RPMI7951 (cell line): Measurements from ENCODE around the gene CBLL1. TPM values are rescaled to one million over a fixed set of nuclear protein-coding genes. Genes with fewer than 3 reads are reported as not detected.

ENCODE experiments used
- DNase-seq: peaks from one replicate; pipeline ENCODE4 v3.0.0-alpha.2; 2012; ENCODE audit warnings: low read depth
- total RNA-seq: library from RNA; depleted of rRNA; stranded (reverse); fragments of >200 nt; shearing (Covaris generic); gene quantifications from 2 replicates; pipeline ENCODE4 v1.2.3, GENCODE V29; 2014; rRNA removed

Gene CBLL1, protein sequence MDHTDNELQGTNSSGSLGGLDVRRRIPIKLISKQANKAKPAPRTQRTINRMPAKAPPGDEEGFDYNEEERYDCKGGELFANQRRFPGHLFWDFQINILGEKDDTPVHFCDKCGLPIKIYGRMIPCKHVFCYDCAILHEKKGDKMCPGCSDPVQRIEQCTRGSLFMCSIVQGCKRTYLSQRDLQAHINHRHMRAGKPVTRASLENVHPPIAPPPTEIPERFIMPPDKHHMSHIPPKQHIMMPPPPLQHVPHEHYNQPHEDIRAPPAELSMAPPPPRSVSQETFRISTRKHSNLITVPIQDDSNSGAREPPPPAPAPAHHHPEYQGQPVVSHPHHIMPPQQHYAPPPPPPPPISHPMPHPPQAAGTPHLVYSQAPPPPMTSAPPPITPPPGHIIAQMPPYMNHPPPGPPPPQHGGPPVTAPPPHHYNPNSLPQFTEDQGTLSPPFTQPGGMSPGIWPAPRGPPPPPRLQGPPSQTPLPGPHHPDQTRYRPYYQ
- 43.4 and 44.9 TPM in 2 replicates for total RNA-seq

DNA sequence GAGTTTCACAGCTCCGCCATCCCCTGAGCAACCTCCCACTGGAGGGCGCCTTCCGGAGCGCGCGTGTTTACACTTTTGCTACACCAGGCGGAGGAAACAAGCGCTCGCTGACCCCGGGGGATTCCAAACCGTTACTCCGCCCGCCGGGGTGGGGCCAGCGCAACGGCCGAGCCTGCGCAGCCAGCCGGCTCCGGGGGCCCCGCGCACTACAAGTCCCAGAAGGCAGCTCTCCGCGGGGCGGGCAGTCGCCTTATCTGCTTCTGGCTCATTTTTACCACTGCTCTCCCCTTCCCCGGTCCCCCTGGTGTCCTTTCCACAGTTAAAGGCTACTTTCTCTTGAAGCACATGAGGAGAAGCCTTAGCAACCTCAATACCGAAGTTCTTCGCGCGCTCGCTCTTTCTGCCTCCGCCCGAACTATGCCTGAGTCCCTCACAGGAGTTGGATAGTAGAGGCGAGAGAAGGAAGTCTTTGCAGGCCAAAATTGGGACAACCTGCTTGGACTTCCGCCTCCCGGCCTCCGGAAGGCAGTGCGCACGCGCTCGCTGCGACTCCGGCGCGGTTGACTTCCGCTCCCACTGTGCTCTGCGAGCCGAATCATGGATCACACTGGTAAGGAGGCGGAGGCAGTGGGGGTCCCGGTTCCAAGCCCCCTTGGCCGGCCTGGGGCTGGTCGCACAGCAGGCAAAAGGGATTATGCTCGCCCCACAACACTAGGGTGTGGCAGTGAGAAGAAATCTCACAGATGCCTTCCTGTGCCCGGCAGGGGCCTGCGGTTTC lies at the start of gene CBLL1:
CBLL1 (plus strand) TSS at position 576 of the 778 bp plus-strand sequence; CDS start at position 598, 22 bp downstream.
- DNase-seq, result peak; percentile 95

DNA sequence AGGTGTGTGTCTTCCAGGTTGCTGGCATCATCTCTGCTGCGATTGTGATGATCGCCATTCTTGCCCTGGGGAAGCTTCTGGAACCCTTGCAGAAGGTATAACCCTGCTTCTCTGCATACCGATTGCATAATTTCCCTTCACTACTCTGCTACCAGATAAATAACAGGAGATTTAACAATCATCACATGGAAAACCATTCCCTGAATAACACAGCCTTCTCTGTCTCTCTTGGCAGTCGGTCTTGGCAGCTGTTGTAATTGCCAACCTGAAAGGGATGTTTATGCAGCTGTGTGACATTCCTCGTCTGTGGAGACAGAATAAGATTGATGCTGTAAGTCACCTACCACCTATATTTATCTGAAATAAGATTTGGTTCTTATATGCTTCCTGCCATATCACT lies 49.6 kb upstream of the CBLL1 start:
- peak; percentile 46 for DNase-seq

DNA sequence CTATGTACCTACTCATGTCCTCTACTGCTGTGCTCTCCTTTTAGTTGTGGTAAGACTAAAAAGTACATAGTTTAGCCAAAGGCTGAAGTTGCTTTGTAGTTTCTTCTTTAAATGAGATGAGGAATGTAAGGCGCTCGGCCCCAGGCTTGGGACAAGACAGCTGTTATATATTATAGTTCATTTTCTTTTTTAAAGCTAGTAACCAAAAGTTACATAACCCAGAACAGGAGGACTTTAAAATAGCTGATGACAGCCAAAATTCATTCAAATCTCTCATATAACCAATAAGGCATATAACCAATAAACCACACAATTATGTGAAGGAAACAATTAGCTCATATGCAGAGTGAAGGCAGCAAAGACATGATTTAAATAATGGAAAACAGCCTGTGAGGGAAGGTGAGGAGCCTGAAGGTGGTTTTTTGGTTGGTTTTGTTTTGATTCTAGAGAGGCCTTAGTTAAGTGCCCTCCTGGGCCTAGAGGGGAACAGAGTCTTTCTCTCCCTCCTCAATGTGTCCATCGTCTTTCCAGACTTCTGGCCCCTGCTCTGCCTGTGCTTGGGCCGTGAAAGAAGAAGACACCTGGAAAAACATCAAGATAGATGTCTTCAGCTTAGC lies 47.5 kb upstream of the CBLL1 start:
- DNase-seq, result no peak

DNA sequence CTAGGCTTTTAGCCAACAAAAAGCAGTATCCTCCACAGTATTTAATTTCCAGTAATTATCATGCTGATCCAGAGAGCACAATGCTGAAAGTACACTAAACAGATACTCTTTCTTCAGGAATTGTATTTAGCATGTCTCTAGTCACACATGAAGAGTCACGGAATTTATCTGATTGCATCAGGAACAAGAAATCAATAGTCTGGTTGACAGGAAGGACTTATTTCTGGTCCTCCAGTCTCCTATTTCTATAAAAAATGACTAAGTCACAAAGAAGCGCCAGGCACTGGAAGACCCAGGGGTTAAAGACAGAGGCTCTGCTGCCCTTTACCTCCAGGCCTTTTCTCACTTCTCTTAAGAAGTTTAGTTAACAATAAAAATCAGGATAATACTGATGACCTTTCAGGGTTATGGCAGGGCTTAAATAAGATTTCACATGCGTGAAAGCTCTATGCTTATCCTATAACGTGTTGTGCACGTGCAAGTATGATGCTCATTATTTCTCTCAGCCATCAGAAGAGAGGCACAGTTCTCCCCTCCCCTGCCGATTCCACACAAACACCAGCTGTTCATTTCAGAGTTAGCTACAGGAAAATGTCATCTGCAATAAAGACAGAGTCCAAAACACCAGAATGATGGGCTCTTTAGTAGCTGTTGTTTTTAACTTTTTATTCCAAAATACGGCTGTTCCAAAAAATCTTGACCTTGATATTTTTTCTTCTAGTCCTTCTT lies 46.5 kb upstream of the CBLL1 start:
- no peak for DNase-seq

DNA sequence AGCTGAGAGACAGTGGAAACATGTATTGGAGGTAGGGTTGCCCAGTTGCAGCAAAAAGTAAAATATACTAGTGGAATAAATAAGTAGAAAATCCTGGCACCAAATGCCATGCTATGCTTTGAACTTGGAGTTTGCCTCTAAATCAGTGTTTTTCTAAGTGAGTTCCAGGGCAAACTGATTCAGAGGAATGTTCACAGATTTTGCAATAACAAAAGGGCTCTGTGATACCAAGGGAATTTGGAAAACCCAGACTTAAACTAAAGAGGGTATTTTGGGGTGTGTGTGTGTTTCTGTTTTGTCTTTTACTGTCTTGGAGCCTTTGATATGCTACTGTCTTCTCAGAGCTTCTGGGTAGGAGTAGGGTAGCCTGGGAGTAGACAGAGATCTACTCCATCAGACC lies 43.4 kb upstream of the CBLL1 start:
- DNase-seq, result no peak

DNA sequence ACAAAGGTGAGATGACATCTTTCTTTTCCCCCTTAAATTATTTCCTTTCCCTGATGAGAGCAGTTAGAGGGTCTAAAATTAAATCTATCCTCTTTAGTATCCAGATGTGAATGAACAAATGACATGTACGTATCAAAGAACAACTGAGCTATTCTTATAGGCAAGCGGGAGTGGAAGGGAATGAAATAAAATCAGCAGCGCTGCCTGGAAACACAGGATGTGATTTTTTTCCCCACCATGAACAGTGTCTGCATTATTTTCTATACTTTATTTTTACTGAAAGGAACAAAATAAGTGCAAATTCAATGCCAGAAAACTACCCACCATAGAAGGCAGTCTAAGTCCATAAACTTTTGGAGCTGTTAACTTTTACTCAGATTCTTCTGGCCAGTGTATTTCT lies 42.8 kb upstream of the CBLL1 start:
- peak; percentile 26 for DNase-seq

DNA sequence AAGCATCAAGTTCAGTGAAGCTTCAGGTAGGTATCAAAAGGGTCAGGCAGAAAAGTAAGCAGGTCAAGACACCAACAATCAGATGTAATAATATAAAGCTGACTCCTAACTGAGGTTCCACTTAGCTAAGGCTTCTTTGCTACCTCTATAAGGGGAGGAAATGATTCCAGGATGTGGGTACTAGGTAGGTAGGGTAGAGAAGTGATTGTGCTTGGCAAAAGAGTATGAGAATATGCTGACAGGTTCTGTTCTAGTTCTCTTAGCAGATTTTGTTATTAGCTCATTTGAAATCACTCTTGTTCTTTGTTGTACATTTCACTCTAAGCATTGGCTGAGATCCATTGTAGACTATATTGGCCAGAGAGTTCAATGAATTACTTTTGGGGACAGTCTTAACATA lies 40.7 kb upstream of the CBLL1 start:
- DNase-seq, result no peak

DNA sequence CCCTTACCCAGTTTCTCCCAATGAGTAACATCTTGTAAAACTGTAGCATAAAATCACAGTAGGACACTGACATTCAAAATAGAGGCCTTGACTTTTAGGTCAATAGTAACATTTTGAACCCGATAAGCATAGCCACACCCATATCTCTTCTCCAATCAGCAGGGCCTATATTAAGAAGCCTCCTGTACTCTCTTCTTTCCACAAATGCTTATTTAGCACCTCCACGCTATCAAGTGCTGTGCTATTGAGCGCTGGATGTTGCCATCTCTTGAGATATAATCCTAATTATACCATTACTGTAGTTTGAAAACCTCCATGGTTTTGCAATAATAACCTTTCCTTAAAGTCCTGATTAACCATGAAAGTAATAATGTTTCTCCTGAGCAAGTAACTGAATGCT lies 40.1 kb upstream of the CBLL1 start:
- DNase-seq, result no peak

DNA sequence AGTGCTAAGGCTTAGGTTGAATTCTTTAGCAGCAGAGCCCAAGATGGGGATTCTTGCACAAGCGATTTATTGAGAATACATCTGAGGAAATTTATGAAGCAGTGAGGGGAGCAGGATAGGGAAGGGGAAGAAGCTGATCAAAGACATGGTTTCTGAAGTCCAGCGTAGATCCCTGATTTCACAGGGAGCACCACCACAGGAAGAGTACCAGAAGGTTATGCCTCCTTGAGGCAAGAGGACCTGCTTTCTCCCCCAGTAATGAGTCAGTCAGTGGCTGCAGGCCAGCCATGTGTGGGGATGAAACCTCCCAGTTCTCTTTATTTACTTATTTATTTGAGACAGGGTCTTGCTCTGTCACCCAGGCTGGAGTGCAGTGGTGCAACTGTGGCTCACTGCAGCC lies 35.0 kb upstream of the CBLL1 start:
- no peak for DNase-seq

DNA sequence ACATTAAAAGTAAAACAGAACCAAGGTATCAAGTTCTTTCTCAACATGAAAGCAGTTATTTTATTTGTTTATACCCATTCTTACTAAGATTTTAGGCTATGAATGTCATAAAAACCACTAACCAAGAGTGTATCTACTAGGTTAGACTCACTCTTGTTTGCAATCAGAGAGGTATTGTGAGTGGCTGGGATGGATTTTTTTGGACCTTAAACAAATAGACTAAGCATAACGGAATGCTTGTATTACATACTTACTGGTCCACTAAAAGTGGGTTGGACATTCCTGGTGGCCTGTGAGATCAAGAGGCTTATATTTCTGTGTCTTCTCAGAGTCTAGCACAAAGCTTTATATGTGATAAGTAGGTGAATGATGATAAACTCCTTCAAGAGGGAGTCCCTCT lies 32.6 kb upstream of the CBLL1 start:
- no peak for DNase-seq

DNA sequence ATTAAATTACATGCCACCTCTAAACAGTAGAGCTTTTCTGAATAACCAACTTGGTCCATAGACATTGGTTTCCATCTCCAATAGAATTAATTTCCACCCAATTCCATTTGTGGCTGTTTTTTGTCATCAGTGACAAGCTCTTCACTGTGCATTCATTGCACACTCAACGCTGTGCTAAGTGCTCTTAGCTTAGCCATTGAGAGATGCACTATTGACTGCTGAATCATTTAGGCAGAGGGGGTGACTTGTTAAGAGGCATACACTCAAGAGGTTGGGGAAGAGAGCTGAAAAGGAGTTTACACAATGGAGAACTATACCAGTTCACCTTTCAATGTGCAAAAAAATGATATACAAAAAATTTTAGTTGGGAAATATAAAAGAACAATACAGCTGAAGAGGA lies 31.9 kb upstream of the CBLL1 start:
- no peak for DNase-seq

DNA sequence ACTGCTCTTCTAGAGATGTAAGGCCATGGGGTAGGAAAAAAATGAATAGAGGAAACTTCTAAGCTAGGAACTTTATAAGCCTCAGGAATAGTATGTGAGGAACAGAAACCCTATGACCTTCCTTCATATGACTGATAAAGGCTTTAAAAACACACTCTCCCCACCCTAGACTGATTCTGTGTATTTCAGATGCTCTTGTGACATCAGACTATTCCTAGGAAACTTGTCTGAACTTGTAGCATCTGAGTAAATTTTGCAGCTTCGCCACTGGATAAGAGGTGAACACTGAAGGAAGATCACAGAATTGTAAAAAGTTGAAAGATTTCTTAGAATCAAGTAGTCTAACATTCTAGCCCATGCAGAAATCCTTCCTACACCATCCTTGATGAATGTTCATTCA lies 31.0 kb upstream of the CBLL1 start:
- DNase-seq, result no peak

DNA sequence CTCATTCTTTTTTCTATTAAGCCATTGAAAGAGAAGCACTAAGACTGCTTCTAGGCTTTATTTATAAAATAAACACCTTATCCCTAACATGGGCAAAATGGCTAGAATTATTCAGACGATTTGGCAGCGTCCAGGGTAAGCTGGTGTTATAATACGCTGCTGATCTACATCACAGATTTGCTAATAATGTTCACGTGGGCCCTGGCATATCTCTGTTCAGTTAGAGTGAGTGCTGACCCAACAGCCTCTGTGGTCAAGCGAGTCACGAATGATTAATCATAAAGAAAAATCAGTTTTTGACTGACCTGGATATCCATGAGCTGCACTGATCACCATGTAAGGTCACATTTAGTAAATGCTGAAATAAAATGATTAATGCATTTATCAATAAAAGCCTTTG lies 28.4 kb upstream of the CBLL1 start:
- no peak for DNase-seq

DNA sequence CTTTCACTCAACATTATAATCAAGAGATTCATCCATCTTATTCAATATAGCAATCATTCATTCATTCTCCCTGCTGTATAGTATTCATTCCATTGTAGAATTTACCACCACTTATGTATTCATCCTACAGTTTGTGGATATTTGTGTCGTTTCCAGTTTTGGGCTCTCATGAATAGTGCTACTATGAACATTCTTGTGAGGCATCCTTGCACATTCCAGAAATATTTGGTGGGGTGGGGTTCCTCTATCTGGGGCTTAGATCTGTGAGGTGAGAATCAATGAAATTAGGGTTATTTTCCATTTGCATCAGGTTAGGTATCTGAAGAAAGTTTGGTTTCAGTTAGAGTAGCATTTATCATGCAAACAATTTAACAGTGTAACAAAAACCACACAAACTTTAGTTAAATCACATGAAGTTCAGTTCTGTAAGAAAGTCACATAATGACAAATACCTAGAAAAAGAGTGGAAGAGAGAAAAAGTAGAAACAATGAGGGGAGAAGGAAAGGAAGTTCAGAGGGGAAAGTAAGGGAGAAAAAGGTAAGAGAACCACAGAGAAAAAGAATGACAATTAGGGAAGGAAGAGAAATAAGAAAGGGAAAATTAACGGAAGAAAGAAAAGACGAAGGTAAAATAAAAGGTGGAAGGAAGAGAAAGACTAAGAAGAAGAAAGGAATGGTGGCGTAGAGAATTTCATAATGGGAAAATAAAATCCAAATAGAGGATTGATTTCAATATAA lies 25.3 kb upstream of the CBLL1 start:
- no peak for DNase-seq

DNA sequence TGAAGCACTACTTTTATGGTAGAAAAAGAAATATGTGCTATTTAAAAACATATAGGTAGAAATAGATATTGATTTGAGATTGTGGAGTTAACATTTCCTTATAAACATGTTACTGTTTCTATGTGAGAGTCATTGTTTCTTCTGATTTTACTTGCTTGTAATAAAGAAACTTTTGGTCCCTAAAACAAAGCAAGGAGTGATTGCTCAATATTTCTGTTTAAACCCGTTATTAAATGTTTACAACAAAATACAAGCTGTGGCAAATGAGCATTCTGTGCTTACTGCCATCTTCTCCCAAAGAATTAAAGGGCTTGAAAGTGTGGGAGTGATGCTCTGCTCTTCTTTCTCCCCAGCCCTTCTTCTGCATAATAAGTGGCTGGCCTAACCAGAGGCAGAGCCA lies 22.7 kb upstream of the CBLL1 start:
- DNase-seq, result no peak

DNA sequence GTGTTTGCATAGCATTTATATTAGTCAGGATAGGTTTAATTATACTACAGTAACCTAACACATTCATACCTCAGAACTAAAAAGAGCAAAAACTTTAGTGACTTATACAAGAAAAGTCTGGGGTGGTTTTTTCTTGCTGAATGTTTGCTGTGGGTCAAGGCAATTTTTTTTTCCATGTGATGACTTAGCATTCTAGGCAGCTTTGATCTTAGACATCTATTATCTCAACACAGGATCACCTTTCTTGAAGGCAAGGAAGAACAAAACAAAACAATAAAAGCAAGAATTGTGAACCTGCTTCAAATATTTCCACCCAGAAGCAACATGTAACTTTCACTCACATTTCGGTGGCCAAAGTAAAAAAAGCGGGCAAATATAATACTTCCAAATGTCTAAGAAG lies 20.7 kb upstream of the CBLL1 start:
- no peak for DNase-seq

DNA sequence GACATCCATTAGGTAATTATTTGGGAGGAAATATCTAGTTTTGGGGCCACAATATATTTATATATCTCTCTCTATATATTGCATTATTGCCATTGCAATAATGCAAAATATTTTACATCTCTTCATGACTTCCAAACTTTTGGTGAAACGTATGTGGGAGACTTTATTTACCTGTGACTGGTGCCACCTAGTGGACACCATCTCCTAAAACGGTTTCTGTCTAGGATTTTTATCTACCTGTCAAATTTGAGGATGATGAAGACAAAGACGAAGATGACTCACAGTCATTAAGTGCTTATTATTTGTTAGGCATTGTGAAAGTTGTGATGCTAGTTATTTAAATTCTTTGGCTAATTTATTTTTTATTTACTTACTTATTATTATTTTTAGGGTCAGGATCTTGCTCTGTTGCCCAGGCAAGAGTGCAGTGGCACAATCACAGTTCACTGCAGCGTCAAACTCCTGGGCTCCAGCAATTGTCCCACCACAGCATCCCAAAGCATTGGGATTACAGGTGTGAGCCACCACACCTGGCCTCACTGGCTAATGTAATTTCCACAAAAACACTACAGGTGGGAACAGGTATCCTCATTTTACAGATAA lies 18.7 kb upstream of the CBLL1 start:
- peak; percentile 50 for DNase-seq

DNA sequence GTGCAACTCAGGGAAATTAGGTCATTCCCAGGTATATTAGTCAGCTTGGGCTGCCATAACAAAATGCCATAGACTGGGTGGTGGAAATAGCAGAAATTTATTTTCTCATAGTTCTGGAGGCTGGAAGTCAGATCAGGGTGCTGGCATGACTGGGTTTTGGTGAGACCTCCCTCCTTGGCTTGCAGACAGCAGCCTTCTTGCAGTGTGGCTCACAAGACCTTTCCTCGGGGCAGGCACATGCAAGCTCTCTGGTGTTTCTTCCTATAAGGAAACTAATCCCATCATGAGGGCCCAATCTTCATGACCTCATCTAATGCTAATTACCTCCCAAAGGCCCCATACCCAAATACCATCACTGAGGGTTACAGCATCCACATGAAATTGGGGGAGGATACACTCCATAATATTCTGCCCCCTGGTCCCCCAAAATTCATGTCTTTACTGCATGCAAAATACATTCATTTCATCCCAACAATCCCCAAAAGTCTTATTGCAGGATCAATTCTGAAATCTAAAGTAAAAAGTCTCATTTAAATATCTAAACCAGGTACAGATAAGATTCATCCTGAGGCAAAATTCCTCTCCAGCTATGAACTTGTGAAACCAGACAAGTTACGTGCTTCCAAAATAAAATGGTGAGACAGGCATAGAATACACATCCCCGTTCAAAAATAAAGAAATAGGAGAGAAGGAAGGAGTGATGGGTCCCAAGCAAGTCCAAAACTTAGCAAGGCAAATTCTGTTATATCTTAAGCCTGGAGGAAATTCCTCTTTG lies 17.4 kb upstream of the CBLL1 start:
- DNase-seq, result no peak

DNA sequence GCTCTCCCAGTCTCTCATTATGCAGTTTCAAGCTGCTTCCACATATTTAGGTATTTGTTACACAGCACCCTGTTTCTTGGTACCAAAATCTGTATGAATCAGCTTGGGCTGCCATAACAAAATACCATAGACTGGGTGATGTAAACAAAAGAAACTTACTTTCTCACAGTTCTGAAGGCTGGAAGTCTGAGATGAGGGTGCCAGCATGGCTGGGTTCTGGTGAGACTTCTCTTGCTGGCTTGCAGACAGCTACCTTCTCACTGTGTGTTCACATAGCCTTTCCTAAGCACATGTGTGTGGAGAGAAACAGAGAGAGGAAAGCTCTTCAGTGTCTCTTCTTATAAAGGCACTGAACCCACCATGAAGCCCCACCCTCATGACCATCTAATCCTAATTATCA lies 15.7 kb upstream of the CBLL1 start:
- no peak for DNase-seq
